GM12865 (cell line): ENCODE results near the gene IFITM2.
"Not testable (repeated sequence)": the region's sequence is repeated elsewhere in the genome, so short reads cannot be mapped to it uniquely, and the experiment has no call there.

Experiments
- DNase-seq: peaks from one replicate; pipeline ENCODE4 v3.0.0; 2010; ENCODE audit warnings: low read depth
- H3K4me3 ChIP-seq: 2 replicates; pipeline ENCODE4 v1.5.1; 2011; ENCODE audit warnings: mild to moderate bottlenecking, low read depth, low read length, control low read depth
- CTCF ChIP-seq: IDR thresholded peaks from 2 replicates; pipeline ENCODE4 v1.5.1; 2011; ENCODE audit warnings: low read length, control low read depth, low read depth, inconsistent platforms; ENCODE audit not compliant: insufficient read depth; ENCODE audit errors: missing control alignments

The IFITM2 gene

GRCh38 chr11:344836-345578, 37.4 kb downstream of the IFITM2 start:
- TF ChIP-seq CTCF: no peak
- DNase-seq: no peak
- H3K4me3 ChIP-seq: no peak overlapping the region

GRCh38 chr11:346529-346928, 38.9 kb downstream of the IFITM2 start:
- DNase-seq: no peak
- TF ChIP-seq CTCF: no peak
- no peak overlapping the region for H3K4me3 ChIP-seq

GRCh38 chr11:349270-349954, 41.8 kb downstream of the IFITM2 start:
- H3K4me3 ChIP-seq, DNase-seq: not testable (repeated sequence)

GRCh38 chr11:350033-350722, 42.6 kb downstream of the IFITM2 start:
- not testable (repeated sequence) for H3K4me3 ChIP-seq

GRCh38 chr11:350723-351255, 43.2 kb downstream of the IFITM2 start:
- DNase-seq: peak; percentile 78
- no peak overlapping the region for H3K4me3 ChIP-seq
- TF ChIP-seq CTCF: no peak

More at GRCh38 chr11:350033-350722, 42.6 kb downstream of the IFITM2 start:
- DNase-seq: not testable (repeated sequence)

- DNase-seq: no peak
- H3K4me3 ChIP-seq: no peak overlapping the region
Measured at GRCh38 chr11:351411-351810, 43.8 kb downstream of the IFITM2 start.

GRCh38 chr11:352456-353031, 44.9 kb downstream of the IFITM2 start:
- DNase-seq: no peak
- TF ChIP-seq CTCF: no peak
- no peak overlapping the region for H3K4me3 ChIP-seq

More at GRCh38 chr11:351411-351810, 43.8 kb downstream of the IFITM2 start:
- TF ChIP-seq CTCF: no peak
